GM19239 (cell line): ENCODE results near the gene REEP1.
"Not testable (repeated sequence)": the region's sequence is repeated elsewhere in the genome, so short reads cannot be mapped to it uniquely, and the experiment has no call there.

ENCODE experiments used
- DNase-seq: peaks from one replicate; pipeline ENCODE4 v3.0.0; 2011; ENCODE audit warnings: low spot score; ENCODE audit not compliant: insufficient read length
- FAIRE-seq: peaks from 2 replicates; lab custom pipeline; 2011; peaks lifted over from hg19 to GRCh38; lab: Jason Lieb, UNC

REEP1 gene

DNA sequence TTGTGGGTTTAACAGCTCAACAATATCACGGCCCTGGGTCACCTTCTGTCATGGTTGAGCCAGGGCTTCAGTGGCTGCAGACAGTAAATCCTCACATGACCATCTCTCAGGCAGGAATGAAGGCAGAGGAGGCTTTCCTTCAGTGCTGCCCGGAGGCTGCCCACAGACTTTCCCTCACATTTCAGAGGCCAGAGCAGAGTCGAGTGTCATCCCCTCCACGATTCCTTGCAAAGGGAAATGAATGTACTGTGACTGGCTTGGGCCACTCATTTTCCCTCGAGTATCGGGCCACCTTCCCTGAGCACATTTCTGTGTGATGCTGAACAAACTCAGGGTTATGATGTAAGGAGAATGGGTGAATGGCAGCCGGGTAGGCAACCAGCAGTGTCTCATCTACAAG lies 10.0 kb upstream of the REEP1 start:
- FAIRE-seq (no peak), DNase-seq (no peak)

DNA sequence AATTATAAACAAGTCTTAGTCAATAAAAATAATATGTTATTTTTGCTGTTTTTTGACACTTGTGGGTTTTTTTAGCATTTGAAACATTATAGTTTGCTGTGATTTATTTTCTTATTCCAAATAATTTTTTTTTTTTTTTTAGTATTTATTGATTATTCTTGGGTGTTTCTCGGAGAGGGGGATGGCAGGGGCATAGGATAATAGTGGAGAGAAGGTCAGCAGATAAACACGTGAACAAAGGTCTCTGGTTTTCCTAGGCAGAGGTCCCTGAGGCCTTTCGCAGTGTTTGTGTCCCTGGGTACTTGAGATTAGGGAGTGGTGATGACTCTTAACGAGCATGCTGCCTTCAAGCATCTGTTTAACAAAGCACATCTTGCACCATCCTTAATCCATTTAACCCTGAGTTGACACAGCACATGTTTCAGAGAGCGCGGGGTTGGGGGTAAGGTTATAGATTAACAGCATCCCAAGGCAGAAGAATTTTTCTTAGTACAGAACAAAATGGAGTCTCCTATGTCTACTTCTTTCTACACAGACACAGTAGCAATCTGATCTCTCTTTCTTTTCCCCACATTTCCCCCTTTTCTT lies 8.5 kb upstream of the REEP1 start:
- not testable (repeated sequence) for DNase-seq, FAIRE-seq

DNA sequence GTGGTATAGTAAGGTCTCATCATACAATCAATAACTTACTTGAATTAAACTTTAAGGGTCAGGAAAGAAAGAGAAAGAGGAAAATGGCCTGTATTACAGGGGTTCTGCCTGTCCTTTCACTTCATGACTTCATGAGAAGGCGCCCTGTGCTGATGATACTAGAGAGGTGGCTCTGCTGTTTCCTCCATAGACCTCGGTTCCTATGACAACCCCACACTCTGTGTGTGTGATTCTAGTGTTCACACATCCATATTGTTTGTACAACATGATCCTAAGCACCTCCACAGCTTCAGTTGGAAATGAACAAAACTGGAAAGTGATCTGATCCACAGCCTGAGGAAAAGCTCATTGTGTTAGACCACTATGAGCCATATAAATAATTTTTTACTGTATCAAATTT lies 7.0 kb upstream of the REEP1 start:
- FAIRE-seq (no peak), DNase-seq (no peak)

DNA sequence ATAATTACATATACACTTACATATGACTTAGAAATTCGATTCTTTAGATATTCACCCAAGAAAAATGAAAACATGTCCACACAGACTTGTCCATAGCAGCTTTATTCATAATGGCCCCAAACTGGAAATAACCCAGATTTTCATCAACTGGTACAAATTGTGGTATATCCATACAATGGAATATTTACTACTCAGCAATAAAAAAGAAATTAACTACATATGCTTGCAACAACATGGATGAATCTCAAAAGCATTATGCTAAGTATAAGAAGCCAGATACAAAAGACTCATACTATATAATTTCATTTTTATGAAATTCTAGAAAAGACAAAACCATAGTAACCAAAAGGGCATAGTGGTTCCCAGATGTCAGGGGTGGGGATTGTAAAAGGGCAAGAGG lies 5.1 kb upstream of the REEP1 start:
- FAIRE-seq (no peak), DNase-seq (no peak)

DNA sequence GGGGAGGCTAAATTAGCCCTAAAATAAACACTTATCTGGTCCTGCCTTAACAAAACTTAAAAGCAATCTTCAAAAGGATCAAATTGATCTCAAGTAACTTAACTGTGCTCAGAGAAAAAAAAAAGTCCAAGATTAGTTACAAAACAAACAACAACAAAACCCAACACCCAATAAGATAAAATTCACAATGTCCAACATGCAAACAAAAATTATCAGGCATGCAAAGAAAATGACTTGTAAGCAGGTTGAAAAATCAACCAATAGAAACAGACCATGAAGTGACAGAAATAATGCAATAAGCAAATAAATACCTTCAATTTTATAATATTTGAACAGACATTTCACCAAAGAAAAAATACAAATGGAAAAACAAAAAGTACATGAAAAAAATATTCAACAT lies 4.0 kb upstream of the REEP1 start:
- FAIRE-seq (no peak), DNase-seq (no peak)

DNA sequence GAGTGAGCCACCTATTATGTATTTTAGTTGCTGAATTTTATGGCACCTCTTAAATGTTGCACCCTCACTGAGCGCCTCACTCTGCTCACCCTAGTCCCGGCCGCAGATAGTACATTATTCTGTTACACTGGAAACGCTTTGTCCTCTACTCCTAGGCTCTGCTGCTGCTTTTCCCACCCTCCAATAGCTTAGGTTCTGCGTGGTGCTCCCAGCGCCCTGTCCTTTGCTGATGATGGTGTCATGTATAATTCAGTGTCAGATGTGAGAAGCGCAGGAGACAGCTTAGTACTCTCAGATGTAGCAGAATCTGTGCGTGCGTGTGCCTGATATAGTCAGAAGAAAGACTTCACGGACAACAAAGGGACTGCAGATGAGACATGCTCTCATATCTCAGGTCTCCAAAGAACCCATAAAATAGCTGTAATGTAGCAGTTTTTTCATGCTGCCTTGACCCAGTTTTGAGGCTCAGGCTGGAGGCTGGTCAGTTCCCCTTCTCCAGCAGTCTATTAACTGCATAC lies 1.4 kb upstream of the REEP1 start:
- peak; percentile 48 for FAIRE-seq
- no peak for DNase-seq

DNA sequence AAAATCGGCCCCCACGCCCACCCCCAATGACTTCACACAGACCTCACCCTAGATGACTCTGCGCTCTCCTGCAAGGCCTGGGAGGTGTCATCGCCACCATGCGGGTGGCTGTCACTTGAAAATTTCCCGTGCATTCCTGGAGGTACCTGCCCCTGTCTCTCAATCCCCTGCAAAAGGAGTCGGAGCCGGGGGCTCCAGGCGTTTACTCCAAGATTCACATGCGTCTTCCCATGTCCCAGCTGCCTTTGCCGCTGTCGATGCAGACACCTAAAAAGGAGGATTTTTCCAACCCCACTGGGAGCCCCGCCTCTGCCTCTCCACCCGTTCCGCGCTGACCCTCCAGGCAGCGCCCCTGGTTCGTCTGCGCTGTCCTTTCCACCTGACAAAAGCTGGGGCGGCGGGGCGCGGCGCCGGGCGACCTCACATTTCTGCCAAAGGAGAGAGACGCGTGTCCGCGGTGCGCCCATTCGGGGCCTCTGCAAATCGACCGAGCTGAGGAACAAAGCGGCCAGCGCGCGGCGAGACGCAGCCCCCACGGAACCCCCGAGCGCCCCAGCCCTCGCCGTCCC lies 667 bp downstream of the REEP1 start:
- FAIRE-seq: no peak
- DNase-seq: no peak

DNA sequence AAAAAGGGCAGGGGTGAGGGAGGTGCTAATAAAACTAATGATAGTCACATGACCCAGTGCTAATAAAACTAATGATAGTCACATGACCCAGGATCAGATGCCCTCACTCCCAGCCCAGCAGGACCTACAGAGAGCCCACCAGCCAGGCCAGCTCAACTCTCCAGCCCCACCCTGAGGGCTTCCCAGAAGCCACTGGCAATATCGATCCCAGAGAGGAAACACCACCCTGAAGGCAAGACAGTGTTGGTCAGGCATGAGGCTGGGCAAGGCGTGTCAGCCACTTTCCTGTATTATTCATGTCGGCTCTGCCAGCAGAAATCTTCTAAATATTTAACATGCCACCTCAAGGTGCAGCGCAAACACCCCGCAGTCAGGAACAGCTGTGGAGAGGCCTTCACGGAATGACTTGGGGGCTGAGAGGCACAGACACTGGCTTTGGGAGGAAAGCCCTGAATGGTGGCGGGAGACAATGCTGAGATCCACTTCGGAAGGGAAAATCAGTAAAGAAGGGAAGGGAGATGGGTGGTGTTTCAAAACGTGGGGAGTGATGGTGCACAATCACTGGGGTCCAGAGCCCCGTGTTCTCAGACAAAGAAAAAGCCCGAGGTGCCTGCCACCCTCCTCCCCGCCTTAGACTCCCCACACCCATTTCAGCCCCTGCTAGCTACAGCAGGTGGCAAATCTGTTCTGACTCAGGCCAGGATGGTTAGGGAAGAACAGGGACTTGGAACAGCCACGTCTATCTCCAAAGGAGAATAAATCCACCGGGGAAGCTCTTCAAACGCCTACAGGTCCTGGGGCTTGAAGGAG lies 1.4 kb downstream of the REEP1 start:
- FAIRE-seq: no peak
- DNase-seq: no peak

DNA sequence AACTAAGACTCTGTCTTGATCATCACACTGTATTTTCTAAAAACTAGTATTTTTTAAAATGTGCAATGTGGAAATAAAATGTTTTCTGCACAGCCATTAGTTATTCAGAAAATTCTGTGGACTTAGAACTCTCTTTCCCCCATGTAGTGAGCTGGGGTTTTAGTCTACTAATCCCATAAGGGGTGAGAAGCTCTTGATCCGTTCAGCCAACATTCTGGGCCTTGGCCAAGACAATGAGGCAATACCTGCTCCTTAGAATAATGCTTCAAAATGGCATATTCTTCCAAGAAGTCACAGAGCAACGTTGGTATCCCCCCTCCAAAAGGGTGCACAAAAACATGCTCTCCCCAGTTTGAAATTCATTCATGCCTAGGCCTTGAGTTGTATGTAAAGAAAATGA lies 4.0 kb downstream of the REEP1 start:
- FAIRE-seq (no peak), DNase-seq (no peak)

DNA sequence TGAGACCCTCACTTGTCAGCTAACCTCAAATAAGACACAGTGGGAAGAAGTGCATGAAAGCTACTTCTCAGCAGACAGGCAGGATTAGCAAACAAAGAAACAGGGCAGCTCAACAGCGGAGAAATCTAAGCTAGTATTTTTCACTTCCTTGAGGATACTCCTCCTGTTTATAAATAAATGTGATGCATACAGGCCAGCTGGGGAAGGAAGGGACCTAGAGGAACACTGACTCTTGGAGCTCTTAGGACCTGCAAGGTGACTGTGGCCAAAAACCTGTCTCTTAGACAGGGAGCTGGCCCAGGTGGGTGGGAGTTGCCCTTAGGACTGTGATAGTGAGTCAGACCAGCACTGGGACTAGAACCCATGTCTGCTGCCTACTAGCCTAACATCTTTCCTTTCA lies 4.8 kb downstream of the REEP1 start:
- FAIRE-seq (no peak), DNase-seq (no peak)

DNA sequence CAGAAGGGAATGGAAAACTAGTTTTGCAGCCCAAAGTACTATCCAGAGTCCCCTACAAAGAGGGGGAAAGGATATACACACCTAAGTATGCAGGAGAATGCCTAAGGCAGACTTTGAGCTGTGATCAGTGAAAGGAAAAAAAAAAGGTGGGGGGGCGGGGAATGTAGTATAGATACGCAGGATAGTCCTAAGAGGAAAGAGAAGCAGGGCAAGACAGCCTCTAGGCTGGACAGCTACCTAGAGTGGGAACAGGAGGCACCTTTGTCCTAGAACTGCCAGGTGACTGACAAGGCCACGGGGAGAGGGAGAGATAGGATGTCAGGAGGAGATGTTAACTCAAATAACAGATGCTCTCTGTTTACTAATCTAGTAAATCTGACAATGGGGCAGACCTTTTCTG lies 6.0 kb downstream of the REEP1 start:
- FAIRE-seq (no peak), DNase-seq (no peak)

DNA sequence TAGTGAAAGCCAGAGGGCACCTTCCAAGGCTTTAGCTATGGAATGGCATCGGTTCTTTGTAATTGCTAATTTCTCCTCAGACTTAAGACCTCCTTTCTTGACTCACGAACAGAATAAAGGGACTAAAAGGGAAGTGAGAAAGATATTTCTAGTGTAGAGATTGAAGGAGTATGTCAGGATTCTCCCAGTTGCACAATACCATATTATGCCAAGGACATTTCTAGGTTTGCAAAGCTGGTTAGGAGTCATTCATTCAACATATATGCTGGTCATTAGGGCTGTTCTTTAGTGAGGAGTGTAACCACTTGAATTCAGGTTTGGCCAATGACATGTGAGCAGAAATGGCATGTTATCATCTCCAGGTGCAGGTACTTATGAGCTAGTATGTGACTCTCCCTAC lies 7.4 kb downstream of the REEP1 start:
- DNase-seq: no peak

DNA sequence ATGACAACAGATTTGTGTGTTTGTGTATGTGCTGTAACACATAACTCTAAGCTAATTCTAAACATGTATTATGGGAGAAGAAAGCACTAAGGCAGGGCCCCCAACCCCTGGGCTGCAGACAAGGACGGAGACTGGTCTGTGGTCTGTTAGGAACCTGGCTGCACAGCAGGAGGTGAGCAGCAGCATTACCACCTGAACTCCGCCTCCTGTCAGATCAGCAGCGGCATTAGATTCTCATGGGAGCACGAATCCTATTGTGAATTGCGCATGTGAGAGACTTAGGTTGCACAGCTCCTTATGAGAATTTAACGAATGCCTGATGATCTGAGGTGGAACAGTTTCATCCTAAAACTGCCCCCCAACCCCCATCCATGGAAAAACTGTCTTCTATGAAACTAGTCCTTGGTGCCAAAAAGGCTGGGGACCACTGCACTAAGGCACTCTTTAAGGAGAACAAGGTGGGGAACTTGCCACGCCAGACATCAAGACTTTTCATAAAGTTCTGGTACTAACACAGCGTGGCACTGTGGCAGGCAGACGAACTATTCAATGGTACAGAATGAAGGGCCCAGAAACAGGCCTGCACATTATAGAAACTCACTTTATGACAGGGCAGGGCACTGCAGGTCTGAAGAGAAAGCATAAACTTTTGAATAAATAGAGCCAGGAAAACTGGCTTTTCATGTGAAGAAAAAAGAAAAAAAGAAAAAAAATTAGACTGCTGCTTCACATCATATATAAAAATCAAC lies 14.0 kb downstream of the REEP1 start:
- FAIRE-seq (no peak), DNase-seq (no peak)

More for the DNA sequence above, 7.4 kb downstream of the REEP1 start:
- FAIRE-seq: no peak

DNA sequence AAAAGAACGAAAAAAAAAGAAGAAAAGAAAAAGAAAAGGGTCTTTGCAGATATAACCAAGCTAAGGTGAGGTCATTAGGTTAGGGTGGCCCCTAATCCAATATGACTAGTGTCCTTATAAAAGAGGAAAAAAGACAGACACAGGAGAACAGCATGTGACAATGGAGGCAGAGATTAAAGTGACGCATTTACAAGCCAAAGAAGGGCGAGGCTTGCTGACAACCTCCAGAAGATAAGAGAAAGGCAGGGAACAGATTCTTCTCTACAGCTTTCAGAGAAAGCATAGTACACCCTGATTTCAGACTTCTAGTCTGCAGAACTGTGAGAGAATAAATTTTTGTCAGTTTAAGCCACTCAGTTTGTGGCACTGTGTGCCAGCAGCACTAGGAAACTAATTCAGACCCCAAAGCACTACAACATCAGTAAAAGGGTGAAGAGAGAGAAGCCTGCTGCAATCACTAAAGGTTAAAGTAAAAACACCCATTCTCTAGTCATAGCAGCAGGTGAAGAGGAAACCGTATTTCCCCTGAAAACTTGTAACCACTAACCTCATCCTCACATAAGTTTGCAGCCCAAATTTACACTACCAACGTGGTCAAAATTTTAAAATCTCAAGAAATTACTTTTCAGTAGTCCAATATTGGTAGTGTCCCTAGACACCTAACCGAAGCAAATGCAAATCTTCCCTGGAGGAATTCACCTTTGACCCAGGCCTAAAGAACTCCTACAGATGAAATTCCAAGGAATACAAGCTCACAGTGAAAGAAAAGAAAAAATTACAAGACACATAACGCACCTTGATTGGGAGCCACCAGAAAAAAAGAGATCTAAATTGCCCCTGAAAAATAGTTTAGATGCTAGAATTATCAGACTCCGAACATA lies 17.5 kb downstream of the REEP1 start:
- no peak for DNase-seq
- FAIRE-seq: no peak

DNA sequence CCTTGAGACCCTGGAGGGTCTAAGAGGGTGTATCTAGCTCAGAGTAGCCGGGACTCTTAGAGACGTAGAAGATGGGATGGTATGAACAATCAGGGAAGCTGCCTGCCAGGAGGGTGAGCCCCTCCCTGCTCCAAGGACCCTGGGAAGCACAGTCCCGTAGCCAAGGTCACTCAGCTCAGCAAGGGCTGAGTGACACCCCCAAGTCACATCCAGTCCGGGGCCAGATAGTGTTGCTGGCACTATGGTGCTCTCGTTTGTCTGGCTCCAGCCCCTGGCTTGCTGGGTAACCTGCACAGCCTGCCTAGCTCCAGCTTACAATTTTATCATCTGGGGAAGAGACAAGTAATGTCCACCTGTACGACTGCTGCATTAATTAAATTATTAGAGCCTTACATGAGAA lies 22.3 kb downstream of the REEP1 start:
- DNase-seq (no peak), FAIRE-seq (no peak)

DNA sequence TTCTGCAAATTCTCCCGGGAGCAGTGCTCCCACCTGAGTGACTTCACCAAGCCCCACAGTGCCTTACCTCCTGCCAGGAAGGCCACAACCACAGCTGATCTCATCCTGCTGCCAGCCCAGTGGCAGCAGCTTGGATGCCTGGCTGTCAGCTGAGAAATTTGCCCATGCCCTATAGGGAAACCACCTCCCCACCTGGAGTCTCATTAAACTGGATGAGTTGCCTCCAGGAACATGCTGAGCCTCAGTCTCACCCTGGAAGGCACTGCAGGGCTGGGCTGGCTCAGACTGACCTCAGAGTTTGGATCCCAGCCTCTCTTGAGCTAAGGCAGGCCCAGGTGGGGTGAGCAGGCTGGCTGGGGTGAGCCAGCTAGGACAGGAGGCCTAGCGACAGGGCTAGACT lies 23.3 kb downstream of the REEP1 start:
- DNase-seq (no peak), FAIRE-seq (no peak)

DNA sequence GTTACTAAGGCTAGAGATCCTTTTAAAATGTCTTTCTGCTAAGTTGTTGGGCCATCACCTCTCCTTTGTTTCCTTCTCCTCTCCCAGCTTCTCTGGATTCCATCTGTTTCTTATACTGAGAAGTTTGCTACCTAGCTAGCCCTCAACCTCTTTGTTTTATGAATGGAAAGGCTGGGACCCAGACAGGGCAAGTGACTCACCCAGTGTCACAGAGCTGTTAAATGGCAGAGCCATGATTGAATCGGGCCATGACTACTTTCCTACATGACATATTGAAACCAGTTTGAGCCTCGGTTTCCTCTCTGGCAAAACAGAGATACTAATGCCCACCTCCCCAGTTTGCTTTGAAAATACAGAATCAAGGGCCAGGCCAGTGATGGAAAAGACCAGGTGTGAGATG lies 24.1 kb downstream of the REEP1 start:
- FAIRE-seq (no peak), DNase-seq (no peak)

DNA sequence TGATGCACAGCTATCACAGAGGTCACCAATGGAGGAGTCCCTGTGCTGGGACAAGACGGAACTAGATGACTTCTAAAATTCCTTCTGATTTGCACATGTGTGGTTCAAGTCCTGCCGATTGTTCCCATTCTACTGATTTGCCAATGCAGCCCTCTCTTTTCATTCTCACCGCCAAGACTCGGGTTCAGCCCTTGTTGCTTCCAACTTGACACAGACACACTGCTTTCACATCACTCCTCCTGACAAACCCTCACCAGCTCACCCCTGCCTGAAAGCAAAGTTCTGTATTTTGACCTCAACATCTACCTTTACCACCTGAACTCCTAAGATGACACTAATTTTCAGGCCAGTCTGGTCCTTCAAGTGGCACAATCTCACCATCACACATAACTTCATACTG lies 25.5 kb downstream of the REEP1 start:
- FAIRE-seq (no peak), DNase-seq (no peak)

DNA sequence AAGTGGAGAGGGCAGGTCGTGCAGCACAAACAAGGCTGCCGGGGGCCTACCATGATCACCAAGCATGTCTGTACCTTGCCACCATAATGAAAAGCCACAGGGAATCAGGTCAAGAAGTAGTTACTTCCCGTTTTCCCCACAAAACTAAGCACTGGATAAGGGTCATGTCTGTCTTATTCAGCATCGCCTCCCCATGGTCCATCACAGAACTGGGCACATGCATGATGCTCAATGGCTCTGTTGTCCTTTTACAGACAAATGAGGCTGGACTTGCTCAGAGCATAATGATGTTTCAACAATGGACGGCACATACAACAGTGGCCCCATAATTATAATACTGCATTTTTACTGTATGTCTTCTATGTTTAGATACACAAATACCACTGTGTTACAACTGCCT lies 27.5 kb downstream of the REEP1 start:
- DNase-seq (no peak), FAIRE-seq (no peak)
